T-helper 2 cell (primary cell): ENCODE data around the gene CDH23.

Experiments used
- DNase-seq, 5 experiments: peaks; one replicate each; pipeline versions ENCODE4 v3.0.0 to v3.0.0-alpha.2; 2012 to 2022

The CDH23 gene

DNA sequence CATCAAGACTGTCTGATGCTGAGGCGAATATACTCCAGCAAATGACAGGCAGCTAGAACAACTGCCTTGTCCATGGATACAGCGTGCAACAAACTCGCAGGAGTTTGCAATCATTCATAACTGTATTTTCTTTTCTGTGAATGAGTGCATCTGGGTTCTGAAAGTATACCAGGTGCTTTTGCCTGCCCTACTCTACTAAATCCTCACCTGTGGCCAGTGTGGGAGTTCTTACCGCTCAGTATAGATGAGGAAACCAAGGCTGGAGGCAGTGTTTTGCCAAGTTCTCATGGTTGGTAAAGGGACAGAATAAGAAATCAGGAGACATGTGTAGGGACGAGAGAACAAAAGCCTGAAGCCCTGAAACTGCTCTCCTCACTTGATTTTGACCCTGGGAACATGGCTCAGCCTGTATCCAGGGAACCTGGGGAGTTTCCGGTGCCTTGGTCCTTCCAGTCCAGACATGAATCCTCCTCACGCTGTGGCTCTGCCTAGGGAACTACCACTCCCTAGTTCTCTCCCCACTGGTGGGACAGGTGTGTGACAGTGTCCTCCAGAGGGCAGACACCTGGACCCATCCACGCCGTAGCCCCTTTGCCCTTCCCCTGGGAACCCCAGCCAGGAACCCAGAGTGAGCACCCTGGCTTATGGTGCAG, 142.0 kb downstream of the CDH23 start:
- DNase-seq = no peak

DNA sequence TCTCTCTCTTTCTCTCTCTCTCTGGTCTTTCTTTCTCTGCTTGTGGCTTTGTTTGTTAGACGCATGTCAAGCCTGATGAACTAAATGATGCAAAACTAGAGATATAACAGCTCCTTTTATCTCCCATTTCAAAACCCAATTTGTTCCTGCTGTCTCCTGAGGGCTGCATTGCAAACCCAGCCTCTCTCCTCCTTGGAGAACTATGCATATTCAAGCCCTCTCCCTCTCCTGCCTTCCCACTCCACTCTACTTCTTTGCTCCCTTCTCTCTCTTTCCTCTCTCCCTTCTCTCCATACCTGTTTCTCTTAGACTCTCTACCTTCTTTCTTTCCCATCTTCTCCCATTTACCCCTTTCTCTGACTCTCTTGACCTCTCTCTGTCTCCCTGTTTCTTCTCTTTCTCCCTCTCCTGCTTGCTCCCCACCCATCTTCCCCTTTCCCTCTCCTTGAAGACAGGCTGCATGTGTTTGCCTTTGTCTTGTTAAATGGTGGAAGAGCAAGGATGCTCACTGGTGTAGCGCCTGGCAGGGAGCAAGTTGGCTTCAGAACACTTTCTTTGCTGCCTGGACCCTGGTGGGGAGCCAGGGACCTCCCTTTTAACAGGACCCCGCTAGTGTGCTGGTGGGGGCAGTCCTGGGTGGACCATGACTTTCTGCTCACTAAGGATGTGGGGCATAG, 142.9 kb downstream of the CDH23 start:
- no peak for DNase-seq

DNA sequence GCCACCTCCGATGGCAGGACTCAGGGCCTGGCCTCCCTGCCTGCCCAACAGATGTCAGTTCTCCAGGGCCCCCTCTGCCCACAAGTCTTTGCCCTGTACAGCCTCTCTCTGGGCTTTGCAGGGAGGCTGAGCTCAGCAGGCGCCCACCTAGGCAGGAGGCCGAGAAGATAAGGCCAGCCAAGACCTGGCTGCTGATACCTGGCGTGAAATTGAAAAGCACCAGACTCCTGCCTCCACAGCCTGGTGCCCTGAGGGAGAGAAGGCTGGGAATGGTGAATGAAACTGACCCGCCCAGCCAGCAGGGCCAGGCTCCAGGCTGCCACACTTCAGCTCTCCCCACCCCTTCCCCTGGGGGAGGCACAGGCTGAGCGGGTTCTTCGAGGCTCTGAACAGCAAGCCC, 145.8 kb downstream of the CDH23 start:
- no peak for DNase-seq

DNA sequence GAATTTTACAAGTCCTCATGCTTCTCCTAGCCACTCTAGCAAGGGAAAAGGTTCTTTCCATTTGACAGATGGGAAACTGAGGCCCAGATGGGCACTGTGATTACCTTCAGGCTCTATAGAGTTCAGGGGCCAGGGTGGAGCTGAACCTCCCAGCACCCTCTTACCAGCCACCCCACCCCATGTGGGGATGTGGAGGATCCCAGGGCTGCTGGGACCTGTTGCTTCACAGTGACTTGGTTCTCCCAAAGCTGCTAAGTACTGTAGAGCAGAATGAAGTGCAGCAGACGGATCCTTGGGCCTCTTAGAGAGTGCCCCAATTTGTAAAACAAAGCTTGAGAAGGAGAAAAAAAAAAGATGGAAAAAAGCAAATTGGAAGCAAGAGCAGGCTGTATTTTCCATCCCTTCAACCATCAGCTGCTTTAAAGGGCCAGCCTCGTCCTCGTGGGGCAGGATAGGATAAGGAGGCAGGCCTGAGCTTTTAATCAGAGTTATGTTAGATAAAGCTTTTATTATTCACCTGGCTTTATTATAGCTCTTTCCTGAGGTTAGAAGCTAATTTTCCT, 147.0 kb downstream of the CDH23 start:
- DNase-seq = no peak

DNA sequence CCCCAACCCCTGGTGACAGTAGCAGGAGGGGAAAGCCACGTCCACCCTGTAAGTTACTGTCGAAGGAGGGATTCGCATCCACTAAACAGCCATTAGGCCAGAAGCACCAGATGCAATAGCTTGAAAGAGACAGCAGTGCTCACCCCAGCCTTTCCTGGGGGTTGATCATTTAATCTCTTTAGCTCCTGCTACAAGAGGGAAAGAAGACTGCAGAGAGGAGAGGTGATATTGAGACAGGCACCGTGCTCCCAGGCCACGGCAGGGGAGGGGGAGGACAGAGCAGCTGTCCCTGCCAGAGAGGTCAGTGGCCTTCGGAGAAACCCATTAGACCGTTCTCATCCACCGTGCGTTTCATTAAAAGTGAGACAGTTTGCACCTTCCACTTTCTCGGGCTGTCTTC, 148.3 kb downstream of the CDH23 start:
- no peak for DNase-seq

DNA sequence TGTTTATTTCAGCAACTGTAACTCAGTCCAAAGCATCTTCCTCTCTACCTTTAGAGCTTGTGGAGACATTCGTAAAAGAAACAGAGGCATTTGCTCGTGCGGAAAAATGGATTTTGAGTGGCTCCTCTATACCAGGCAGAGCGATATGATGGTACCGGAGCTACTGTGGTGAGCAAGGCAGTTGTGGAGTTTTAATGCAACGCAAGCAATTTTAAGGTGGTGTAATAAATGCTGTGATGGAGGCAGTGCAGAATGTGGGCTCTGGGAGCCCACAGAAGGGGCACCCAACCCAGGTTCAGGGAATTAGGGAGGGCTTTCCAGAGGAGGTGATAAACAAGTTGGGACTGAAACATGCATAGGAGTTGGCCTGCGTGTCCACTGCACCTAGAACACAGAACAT, 149.5 kb downstream of the CDH23 start:
- DNase-seq = no peak

DNA sequence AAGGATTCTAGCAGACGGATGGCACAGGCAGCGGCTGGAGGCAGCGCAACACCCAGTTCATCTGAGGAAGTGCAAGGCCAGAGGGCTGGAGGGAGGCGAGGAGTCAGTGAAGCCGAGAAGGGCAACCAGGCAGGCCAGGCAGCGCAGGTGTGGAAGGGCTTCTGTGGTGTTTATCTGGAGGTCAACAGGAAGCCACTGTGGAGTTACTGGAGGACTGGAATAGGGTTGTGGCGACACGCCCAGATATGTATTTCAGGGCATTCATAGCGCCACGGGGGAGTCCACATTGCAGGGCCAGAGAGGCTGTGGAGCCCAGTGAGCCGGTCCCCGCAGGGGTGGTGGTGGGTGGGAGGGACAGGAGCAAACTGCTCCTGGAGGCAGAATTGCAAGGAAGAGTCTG, 150.6 kb downstream of the CDH23 start:
- no peak for DNase-seq

DNA sequence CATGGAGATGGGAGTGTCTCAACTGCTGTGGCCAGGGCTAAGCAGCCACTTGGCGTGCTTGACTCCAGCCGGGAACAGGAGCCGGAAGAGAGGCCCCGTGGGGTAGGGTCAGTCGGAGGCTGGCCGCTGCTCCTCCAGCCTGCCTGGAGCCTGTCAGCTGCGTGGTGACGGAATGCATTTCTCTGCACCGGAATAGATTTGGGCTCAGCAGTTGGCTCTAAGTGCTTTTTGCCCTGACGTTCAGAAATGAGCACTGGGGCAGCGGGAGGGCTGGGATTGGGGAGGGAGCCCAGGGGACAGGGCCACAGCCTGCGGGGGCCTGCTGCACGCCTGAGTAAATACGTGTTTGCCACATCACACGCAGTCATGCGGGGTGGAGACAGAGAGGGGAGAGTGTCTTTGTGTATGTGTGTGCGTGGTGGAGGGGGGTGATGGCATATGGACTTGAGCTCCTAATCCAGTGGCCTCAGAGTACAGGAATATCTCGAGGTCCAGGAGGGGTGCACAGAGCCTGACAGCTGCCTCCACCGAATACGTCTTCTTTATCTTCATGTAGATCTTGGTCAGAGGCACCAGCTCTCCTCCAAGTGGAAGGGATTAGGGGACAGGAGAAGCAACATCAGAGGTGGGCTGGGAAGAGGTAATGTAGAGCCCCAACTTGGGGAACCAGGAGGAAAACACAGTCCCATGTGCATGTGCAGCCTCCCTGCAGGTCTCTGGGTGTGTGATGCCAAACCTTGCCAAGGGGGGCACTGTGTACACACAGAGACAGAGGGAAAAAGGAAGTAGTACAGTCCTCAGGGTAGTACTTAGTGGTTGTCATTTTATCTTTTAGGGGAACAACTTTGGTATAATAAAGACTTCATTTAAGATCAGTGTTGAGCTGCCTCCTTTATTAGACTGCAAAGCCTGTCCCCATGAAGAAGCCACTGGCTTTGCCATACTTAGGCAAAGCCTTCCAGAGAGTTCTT, 151.4 kb downstream of the CDH23 start:
- DNase-seq = peak in 1 of 5 experiments; percentile 43

DNA sequence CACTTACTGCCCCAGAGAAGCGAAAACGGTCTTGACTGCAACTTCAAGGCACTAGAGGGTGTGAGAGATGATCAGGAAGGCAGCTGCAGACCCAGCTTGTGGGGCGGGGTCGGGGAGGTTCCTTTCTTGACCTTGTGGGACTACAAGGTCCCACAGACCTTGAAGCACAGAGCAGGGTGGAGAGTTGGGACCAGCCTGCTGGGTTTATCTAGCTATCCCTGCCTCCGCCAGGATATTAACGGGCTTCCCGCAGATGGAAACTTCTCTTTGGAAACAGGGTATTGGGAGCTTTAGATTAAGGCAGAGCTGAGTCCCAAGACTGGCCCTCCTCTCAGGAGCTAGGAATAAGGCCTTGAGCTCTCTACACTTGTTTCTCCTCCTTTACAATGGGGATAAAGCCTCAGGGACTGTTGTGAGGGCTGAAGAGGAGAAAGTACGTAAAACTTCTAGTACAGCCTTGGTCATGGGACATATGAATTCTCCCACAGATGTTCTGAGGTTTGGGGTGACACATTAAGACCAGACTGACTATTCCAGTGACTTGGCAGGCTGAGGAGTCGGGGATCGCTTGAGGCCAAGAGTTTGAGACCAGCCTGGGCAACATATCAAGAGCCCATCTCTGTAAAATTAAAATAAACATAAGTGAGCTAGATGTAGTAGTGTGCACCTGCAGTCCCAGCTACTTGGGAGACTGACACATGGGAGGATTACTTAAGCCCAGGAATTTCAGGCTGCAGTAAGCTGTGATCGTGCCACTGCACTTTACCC, 153.2 kb downstream of the CDH23 start:
- no peak for DNase-seq

DNA sequence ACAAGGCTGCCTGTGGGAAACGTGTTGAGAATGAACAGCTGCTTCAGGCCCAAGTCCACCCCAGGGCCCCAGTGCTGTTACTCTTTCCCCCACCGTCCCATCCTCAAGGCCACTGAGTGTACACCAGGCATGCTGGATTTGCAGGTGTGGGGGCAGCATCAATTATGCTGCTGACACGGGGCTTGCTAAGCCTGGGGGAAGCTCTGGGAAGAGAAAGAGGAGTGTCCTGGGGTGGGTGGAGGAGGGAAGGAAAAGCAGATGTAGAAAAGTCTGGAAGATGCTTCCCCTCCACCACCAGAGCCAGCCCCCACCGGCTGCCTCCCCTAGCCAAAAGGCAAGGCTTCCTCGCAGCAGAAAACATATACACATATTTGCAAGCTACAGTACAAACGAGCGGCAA, 153.9 kb downstream of the CDH23 start:
- DNase-seq = no peak

DNA sequence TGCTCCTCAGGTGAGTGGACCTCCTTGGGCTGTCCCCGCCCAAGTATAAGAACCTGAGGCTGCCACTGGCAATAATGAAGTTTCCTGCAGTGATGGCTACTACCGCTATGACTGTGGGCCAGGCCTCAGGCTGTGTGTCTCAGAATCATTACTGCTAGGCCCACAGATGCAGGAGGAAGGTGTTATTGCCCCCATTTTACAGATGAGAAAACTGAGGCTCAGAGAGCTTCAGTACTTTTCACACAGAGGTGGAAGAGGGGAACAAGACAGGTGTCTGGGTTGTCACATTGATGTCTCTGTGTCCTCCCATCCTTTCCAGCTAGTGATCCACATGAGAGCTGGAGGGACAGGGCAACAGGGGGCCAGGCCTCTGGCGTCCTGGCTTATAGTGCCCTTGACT, 155.2 kb downstream of the CDH23 start:
- no peak for DNase-seq

DNA sequence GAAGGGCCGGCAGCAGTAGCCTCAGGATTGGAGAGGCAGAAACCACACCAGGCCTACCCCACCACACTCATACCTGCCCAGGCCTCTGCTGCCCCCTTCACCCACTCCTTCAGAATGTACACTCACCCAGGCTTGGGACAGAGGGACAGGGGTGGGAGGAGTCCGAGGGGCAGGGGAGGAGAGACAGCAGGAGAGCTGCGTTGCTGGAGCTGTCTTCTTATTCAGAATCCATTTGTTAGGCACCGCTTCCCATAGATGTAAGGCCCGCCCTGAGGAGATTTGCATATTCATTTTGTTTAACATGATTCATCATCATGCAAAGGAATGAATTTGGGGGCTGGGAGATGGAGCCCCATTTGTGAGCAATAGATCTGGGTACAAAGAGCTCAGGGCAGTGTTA, 156.7 kb downstream of the CDH23 start:
- no peak for DNase-seq

DNA sequence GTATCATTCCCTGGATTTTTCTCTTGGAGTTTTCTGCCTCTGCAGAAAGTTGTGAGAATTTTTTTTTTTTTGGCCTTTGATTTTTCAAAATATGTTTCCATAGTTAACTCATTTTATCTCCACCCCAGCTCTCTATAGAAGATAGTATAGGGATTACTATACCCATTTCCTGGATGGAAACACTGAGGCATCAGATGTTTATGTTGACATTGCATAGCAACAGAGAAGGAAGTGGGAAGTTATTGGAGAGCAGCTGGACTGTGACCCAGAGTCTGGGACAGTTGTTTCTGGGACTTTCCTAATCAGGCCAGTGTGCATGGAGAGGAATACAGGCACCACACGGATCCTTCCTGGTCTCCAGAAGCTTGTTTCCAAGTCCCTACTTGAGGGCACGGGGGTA, 158.0 kb downstream of the CDH23 start:
- no peak for DNase-seq

DNA sequence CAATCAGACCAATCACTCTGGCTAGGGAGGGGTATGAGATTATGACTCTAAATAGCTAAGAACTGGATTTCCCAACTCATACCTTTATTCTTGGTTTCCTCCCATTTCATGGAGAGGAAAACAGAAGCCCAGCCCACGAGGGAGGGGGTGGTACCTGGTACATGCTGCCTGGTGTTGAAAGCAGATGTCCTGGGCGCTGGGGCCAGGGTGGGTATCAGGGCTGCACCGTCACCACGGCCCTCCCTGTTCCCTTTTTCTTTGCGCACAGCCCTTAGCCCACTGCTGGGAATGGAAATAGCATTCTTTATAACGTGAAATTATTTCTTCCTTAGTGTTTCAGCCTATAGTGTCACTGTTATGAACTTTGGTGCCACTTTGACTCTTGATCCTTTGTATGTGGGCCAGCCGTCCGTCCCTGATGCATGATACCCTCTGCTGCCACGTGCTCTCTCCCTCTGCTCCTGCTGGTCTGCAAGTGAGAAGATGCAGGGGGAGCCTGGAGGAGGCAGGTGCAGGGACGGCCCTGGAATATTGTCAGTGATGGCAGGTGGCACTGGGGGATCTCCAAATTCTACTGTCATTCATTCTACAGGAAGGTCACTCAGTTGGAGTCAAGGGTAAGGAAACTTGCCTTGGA, 158.5 kb downstream of the CDH23 start:
- no peak for DNase-seq

DNA sequence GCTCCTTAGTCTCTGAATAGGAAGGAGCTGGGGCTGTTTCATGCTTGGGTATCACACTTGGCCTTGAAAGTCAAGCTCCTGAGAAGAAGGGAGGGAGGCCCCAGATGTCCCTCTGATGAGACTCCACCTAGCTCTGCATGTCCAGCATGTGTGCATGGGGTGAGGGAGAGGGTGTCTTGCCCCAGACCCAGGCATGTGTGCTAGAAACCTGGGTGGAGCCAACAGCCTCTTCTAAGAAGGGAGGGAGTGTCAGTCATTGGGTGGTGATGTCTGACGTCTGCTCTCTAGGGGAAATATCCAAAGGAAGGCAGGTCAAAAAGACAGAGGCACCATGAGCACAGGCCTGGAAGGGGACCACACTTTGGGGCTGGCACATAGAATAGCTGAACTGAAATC, 159.0 kb downstream of the CDH23 start:
- no peak for DNase-seq

DNA sequence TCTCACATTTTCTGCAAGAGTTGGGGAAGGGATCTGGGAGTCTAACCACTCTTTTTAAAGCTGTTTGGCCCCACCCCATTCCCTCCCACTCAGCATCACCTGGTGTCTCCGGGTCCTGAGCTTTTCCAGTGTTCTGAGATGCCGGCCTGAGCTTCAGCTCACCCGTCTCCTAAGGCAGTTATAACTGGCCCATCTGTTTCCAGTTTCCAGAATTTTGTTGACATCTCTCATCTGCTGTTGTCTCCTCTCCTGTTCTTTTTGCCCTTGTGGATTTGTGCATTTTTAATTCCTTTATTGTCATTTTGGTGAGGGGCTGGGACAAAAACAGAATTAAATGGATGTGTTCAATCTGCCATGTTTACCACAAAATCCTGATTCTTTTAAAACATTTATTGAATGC, 162.3 kb downstream of the CDH23 start:
- DNase-seq = no peak

DNA sequence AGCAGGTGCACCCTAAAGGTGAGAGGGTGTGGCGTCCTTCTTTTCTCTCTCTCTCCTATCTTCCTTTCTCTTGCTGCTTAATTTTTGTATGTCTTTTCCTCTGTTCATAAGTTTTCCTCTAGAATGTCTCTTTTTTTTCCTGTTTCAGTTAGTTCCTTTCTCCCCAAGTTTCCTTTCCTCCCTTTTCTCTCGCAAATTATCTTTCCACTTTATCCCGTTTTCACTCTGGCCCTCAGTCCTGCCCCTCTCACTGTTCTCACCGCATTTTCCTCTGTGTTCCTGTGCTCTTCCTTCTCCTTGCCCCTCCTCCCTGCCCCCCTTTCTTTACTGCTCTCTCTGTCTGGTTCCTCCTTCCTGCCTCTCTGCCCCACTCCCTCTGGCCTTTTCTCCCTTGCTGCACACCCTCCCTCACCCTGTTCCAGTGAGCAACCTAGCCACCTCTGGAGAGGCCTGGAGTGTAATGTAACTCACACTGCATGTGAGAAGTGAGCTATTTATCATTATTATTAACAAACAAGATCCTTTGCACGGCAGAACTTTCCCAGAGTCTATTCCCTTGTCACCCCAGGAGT, 164.4 kb downstream of the CDH23 start:
- no peak for DNase-seq

DNA sequence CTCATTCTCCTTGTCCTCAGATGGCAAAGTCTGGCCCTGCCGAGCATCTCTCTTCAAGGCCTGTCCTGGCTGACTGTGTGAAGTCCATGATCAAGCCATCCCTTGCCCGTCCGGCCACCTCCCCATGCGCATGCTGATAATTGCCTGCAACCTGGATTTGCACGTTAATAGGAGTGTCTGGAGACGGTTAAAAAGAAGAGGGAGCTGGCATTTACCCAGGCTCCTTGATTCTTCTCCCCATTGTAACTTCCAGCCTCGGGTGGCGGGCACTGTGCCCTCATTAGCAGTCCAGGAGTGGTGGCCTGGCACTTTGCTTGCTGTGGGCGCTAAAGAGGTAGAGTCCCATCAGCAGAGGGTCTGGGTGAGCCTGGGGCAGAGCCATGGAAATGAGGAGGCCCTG, 165.5 kb downstream of the CDH23 start:
- no peak for DNase-seq

DNA sequence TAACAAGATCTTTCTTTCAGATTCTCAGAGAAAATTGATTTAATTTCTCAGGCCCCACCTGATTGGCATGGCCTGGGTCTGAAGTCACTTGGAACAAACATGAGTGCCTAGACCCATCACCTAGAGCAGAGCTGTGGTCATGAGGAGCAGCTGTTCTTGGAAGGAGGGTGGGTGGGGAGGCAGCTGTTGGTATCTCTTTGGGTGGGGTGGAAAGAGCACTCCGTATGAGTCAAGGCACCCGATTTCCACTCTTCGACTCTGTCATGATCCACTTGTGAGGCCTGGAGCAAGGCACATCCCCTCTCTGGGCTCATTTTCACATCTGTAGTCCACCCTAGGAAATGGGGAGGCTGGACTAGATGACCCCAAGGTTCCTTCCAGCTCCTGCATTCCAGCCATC, 166.2 kb downstream of the CDH23 start:
- no peak for DNase-seq

DNA sequence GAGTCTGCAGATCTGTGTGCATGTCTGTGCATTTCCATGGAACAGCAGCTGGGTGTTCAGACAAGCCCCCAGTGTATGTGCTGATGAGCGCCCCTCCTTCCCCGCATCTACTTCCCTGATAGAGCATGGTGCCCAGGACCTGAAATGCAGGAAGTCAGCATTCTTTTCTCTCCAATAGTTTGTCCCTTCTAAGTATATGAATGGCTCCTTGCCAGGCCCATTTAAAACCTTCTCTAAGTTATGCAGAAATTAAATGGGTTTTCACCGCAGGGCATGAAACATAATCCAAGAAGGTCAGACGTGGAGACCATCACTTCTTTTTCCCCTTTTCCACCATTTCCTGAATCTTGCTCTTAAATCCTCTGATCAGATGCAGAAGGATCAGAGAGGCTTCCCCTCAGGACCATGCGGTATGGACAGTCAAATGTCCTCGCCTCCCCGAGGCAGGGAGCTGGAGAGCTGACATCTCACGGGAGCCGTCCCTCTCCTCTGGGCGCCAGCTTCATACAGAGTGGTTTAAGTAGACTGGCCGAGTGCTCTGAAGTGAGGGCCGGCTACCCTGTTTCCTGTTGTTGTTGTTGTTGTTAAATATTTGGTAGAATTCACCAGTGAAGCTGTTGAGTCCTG, 167.6 kb downstream of the CDH23 start:
- no peak for DNase-seq
